Erythroblast (primary cell): Measurements from ENCODE around the gene YIPF5.

Experiments
- GATA1 ChIP-seq: IDR thresholded peaks from 2 replicates; pipeline ENCODE4 v1.6.1; 2011; ENCODE audit warnings: low read depth, mild to moderate bottlenecking, control low read depth, low read length, moderate library complexity
- POLR2A ChIP-seq: IDR thresholded peaks from 2 replicates; pipeline ENCODE4 v1.6.1; 2011; ENCODE audit warnings: mild to moderate bottlenecking, low read length

DNA sequence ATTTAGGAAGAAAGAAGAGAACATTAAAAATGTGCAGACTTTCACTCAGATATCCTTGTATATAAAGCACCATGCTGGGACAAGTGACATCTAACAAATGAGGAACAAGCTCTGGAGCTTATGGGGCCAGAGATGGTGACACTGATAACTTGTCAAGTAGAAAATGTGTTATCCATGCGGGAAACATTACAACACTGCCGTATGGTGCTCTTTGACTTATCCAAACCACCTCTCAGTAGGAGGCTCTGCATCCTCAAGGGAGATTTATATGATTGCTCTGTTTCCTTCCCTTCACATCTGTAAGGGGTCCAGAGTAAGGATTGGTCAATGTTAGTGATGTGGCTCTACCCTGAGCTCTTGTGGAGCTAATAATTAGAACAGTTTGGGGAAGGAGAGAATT lies 23.7 kb upstream of the YIPF5 start:
- no peak for TF ChIP-seq POLR2A
- TF ChIP-seq GATA1 = no peak
